Stimulated activated CD4-positive, alpha-beta T cell treated with anti-CD3 and anti-CD28 coated beads, Interleukin-4, amount 100 ng/mL, for 24 hours (primary cell): ENCODE results near the gene FUT6.
"Not testable (repeated sequence)": the region's sequence is repeated elsewhere in the genome, so short reads cannot be mapped to it uniquely, and the experiment has no call there.

Experiments
- DNase-seq: peaks from one replicate; pipeline ENCODE4 v3.0.0-alpha.2; 2020

Gene FUT6

DNA sequence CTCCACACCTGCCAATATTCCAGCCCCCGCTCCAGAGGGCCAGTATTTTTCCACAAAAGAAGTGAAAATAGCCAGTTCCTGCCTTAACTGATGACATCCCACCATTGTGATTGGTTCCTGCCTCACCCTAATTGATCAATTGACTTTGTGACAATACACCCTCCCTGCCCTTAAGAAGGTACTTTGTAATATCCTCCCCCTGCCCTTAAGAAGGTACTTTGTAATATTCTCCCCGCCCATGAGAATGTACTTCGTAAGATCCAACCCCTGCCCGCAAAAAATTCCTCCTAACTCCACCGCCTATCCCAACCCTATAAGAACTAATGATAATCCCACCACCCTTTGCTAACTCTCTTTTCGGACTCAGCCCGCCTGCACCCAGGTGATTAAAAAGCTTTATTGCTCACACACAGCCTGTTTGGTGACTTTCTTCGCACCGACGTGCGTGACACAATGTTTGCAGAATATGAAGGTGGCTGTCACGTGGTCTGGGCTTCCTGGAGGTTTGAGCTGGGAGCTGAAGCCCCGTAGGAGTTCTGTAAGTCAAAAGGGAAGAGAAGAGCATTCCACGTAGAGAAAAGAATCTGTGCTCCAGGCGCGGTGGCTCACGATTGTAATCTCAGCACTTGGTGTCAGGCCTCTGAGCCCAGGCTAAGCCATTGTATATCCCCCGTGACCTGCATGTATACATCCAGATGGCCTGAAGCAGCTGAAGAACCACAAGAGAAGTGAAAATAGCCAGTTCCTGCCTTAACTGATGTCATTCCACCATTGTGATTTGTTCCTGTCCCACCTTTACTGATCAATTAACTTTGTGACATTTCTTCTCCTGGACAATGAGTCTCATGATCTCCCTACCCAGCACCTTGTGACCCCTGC lies 17.9 kb upstream of the FUT6 start:
- DNase-seq = no peak

DNA sequence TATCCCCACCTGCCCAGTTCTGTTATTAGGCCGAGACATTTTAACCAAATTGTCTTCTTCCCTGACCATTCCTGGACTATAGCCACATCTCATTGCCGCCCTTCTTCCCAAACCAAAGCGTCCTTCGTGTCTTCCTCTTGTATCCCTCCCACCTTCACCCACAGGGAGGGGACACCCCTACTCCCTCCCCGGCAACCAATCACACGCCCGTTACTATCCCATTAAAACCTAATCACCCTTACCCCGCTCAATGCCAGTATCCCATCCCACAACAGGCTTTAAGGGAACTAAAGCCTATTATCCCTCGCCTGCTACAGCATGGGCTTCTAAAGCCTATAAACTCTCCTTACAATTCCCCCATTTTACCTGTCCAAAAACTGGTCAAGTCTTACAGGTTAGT lies 15.6 kb upstream of the FUT6 start:
- not testable (repeated sequence) for DNase-seq

DNA sequence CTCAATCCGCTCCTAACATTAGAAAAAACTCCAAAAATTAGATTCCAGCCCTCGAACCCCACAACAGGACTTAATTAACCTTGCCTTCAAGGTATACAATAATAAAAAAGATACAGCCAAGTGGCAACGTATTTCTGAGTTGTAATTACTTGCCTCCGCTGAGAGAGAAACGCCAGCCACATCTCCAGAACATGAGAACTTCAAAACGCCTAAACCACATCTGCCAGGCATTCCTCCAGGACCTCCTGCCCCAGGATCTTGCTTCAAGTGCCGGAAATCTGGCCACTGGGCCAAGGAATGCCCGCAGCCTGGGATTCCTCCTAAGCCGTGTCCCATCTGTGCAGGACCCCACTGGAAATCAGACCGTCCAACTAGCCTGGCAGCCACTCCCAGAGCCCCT lies 14.6 kb upstream of the FUT6 start:
- DNase-seq = not testable (repeated sequence)

DNA sequence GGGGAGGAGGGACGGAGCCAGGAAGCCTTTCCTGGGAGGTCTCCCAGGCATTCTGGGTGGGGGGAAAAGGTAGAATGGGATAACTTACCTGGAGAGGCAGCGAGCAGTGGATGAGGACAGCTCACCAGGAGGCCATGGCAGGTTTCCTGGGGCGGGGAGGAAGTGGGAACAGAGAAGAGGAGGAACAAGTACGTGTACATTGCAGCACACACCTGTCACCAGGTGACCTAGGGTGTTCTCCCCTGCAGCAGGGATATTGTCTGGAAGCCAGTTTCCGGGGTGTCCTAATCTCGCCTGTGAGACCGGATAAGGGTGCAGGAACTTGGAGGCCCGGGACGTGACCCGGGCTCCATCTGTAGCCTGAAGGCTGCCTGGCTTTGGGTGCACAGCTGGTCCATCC lies 11.8 kb upstream of the FUT6 start, which contains the start of gene FUT3:
Gene FUT3, minus strand, starts transcription at position 148 of the 400 bp plus-strand sequence.
- no peak for DNase-seq

DNA sequence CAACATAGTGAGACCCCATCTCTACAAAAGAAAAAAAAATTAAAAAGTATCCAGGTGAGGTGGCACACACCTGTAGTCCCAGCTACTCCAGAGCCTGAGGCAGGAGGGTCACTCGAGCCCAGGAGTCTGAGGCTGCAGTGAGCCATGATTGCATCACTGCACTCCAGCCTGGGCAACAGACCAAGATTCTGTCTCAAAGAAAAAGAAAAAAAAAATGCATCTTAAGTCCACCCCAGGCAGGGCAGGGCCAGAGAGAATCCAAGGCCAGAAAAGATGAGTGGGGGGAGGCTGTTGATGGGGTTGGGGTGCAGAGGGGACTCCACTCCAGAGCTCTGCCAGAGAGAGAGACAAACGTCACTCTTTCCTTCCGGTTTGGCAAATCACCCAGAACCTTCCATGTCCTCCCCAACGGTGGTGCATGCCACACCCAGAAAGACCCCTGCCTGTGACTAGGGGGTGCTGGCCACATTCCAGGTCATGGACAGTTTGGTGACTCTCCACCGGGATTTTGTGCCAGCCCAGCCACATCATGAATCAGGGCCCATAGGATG lies 11.3 kb upstream of the FUT6 start:
- no peak for DNase-seq

DNA sequence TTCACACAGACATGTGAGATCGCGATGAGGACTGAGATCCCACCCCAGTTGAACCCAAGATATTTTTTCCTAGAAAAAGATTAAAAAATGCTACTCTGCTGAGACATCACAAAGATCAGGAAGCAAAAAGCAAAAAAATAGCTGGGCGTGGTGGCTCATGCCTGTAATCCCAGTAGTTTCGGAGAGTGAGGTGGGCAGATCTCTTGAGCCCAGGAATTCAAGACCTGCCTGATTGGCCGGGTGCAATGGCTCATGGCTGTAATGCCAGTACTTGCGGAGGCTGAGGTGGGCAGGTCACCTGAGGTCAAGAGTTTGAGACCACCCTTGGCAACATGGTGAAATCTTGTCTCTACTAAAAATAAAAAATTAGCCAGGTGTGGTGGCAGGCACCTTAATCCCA lies 10.7 kb upstream of the FUT6 start:
- no peak for DNase-seq

DNA sequence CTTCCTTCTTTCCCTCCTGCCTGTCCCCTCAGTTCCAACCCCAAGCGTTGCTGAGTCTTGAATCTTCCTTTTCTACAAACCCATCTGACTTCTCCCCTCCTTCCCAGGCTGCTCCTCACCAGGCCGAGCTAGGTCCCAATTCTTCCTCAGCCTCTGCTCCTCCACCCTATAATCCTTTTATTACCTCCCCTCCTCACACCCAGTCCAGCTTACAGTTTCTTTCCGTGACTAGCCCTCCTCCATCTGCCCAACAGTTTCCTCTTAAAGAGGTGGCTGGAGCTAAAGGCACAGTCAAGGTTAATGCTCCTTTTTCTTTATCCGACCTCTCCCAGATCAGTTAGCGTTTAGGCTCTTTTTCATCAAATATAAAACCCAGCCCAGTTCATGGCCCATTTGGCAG lies 9.1 kb upstream of the FUT6 start:
- DNase-seq = not testable (repeated sequence)

DNA sequence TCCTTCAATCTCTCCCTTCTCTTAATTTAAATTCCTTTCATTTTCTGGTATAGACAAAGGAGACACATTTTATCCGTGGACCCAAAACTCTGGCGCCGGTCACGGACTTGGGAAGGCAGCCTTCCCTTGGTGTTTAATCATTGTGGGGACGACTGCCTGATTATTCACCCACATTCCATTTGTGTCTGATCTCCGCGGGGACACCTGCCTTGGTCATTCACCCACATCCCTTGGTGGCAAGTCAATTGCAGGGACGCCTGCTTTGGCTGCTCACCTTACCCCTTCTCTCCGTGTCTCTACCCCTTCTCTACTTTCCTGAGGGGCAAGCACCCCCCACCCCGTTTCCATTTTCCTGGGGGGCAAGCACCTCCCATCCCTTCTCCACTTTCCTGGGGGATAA lies 8.3 kb upstream of the FUT6 start:
- DNase-seq = not testable (repeated sequence)

DNA sequence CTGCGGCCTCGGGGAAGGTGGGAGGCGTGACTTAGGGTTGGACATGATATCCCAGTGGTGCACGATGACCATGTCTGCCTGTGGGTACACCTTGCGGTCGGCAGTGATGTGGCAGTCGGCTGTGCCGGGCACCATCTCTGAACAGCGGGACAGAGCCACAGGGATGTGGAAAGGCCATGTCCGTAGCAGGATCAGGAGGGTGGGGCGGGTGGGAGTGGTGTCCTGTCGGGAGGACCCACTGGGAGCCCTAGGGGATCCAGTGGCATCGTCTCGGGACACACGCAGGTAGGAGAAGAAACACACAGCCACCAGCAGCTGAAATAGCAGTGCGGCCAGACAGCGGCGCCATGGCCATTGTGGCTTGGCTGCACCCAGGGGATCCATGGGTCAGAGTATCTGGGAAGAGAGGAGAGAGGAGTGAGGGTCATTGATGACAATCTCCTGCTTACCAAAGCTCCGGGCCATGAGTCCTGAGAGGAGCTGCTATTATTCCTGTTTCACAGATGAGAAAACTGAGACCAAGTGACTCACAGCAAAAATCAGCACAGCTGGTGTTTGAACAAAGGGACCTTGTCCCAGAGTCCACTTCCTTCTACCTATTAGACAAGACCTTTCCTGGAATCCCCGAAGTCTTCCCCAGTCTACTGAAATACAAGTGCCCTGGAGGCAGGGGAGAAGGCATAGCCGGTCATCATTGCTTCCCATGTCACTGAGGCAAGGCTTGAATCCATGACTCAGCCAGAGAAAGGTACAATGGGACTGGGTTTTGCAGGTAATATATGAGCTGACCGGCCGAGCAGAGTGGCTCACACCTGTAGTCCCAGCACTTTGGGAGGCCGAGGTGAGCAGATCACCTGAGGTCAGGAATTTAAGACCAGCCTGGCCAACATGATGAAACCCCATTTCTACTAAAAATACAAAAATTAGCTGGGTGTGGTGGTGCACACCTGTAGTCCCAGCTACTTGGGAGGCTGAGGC lies 5.2 kb upstream of the FUT6 start:
- no peak for DNase-seq

DNA sequence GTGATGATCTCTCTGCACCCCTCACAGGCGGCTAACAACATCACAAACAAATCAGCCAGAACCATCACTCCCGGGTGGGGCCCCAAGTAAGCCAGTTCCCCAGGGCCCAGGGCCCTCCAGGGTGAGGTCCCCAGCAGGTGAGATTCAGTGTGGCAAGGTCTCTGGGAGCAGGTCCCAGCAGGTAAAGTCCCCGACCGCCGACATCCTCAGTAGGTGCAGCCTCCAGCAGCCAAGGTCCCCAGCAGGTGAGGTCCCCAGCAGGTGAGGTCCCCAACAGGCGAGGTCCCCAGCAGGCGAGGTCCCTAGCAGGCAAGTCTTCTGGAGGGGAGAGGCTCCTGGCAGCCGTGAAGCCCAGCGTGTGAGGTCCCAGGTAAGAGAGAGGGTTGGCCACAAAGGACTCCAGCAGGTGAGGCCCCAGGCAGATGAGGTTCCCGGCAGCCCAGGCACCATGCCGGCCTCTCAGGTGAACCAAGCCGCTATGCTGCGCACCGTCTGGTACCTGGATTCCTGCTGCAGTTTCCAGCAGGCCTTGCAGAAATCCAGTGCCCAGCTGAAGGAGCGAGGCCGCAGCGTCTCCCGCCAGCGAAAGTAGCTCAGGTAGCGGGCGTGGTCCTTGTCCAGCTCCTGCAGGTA lies 3.9 kb upstream of the FUT6 start:
- DNase-seq = no peak

DNA sequence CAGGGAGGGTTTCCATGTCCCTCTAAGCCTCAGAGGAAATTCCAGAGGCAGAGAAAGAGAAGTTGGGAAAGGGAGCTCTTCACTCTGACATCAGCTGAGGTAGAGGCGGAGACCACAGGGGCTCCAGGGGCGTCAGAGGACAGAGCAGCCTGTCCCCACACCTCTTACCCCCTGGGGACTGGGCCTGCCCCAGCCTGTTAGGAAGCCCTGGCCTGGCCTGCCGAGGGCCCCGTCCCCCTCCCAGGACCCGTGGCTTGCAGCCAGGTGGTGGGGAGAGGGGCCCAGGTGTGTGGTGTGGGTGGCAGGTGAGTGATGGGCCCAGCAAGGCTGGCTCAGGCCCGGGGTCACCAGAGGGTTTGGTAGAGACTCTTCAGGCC lies 2.2 kb upstream of the FUT6 start:
- not testable (repeated sequence) for DNase-seq

DNA sequence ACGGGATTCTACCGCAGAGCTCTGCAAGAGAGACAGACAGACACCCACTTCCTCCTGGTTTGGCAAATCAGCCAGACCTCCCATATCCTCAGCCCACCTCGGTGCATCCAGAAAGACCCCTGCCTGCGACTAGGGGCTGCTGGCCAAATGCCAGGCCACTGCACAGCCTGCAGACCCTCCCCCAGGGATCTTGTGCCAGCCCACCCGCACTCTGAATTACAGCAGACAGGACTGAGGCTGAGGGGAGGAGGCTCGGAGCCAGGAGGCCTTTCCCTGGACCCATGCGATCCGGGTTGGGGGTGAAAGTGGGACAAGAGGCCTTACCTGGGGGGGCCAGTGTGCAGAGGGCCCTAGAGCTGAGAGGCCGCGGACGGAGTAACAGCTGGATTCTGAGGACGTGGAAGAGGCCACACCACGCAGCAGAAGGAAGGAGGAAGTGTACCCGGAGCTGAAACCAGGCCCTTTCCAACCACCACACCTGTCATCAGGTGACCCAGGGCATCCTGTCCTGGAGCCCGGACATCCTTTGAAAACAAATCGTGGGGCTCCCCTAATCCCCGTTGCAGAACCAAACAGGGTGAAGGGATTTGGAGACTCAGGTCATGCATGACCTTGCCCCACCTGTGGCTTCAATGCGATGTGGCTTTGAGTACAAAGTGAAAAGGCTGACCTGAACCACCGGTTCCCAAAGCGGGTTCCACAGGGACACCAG lies 993 bp downstream of the FUT6 start:
- DNase-seq = no peak

DNA sequence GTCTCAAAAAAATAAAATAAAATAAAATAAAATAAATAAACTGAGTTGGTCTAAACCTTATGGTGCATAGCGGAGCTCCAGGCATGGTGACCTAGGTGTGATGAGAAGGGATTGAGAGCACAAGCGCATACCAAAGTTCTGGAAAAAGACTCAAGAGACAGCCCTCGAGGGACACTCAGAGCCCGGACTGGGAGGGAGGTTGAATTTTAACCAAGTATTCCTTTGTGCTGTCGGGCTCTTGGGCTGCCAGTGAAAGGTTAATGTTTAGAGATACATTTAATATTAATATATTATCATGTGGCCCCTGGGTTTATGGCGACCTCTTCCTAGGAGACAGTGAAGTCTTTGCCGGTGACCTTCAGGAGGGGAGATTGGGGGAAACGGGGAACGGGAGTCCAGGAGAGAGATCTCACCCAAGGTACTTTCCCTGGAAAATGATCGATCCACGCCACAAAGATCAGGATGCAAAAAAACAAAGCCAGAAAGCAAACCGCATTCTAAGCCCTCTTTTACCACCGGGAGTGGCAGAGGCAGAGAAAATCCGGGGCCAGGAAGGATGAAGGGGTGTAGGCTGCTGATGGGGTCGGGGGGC lies 1.6 kb downstream of the FUT6 start:
- DNase-seq = no peak

DNA sequence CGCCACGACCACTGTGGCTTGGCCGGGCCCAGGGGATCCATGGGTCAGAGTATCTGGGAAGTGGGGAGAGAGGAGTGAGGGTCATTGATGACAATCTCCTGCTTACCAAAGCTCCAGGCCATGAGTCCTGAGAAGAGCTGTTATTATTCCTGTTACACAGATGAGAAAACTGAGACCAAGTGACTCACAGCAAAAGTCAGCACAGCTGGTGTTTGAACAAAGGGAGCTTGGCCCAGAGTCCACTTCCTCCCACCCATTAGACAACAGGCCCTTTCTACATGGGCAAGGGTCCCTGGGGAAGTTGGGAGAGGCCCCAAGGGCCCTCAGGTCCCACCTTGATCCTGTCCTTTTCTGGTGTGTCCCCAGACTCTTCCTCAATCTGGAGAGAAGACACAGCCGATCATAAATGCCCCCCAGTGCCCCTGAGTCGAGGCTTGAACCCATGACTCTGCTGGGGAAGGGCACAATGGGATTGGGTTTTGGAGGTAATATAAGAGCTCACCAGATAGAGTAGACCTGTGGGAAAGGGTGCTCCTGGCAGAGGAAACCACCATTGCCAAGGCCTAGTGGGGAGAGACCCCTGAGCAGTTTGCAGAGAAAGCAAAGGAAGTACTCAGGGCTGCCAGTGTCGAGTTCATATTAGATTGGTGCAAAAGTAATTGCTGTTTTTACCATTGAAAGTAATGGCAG lies 6.8 kb downstream of the FUT6 start:
- no peak for DNase-seq

DNA sequence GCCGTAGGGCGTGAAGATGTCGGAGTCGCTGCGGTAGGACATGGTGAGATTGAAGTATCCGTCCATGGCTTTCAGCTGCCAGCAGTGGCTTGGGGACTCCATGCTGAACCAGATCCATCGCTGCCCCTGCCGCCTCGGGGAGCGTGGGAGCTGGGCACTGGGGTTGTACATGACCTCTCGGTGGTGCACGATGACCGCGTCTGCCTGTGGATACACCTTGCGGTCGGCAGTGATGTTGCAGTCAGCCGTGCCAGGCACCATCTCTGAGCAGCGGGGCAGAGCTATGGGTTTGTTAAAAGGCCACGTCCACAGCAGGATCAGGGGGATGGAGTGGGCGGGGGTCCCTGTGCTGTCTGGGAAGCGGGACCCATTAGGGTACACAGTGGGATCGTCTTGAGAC lies 7.4 kb downstream of the FUT6 start:
- DNase-seq = no peak

DNA sequence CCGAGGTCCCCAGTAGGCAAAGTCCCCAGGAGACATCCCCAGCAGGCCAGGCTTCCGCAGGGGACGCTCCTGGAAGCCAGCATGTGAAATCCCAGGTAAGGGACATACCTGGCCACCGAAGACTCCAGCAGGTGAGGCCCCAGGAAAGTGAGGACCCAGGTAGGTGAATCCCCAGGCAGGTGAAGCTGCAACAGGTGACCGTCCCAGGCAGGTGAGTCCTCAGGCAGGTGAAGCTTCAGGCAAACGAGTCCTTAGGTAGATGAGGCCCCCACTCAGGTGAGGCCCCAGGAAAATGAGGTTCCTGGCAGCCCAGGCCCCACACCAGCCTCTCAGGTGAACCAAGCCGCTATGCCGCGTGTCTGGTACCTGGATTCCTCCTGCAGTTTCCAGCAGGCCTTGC lies 8.3 kb downstream of the FUT6 start:
- no peak for DNase-seq

DNA sequence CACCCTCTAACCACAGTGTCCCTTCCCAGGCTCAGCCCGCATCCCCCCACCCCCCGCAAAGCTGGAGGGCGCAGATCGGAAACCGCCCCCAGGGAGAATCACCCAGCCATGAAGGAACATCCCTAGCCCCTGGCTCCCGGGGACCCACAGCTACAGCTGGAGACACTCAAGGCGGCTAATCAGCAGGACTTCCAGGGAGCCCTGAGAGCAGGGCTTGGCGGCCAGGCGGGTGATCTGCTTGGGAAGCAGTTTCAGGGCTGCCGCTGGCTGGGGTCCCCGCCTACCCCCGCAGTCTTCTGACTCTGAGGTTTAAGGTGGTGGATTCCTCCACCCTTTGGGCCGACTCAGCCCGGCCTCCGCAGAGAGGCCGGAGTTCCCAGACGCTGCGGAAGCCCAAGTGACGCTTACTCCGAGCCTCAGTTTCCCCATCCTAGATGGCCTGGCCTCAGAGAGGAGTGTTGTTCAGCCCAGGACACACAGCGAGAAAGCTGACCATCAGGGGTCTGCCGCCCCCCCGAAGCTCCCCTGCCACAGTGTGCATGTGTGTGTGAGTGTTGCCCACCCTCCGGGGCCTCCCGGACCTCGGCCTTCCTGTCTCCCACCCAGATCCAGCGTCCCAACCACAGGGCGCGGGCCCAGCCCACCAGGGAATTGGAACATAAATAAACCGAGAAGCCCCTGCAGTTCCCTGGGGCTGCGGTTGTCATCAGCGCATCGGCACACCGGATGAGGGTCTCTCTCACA lies 9.8 kb downstream of the FUT6 start:
- no peak for DNase-seq

DNA sequence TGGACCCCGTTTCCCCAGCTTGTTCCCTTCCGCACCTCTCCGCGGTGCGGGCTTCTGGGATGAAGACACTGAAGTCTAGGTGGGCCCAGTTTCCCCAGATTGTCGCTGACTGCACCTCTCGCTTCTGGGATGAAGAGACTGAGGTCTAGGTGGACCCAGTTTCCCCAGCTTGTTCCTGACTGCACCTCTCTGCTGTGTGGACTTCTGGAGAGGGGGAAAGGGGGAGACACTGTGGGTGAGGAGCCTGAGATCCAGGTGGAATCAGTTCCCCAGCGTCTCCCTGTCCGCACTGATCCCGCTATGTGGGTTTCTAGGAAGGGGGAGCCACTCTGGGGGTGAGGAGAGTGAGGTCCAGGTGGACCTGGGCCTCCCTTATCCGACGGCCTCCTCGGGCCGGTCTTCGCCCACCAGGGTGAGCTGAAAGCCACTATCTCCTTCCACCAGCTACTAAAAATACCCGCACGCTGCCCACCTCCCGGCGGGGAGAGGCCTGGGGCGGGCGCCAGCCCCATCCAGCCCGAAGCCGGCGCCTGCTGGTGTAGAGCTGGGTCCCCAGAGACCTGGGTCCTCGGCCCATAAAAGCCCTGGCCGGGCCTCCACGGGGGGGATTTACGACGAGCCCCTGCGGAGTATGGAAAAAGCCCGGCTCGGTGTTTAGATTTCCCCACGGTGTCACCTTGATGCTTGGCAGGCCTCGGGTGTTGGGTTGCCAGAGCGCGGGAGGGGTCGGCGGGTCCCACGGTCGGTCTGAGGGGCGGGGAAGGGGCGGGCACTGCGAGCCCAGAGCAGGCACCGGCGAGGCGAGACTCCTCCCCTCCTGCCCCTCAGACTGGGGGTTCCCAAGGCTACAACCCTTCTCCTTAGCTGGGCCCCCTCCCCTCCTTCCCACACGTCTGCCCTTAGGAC lies 10.6 kb downstream of the FUT6 start:
- peak; percentile 19 for DNase-seq

DNA sequence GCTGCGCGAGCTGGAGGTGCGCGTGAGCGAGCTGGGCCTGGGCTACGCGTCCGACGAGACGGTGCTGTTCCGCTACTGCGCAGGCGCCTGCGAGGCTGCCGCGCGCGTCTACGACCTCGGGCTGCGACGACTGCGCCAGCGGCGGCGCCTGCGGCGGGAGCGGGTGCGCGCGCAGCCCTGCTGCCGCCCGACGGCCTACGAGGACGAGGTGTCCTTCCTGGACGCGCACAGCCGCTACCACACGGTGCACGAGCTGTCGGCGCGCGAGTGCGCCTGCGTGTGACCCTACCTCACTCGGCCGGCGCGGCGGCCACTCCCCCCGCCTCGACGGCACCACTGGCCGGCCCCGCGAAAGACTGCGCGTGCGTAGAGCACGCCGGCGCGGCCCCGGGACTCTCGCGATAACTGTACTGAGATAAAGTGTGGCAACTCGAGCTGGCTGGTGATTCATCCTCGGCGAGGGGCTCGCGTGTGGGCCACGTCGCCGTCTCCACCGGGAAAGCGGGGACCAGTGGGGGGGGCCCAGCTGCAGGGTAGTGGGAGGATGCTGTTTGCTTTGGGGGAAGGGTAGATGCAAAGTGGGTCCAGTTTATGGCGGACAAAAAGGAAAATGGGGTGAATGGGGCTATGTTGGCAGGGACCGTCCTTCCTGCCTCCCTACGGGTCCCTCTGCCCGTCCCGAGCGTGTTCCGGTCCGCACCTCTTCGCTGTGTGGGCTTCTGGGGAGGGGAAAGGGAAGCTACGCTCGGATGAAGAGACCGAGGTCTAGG lies 11.4 kb downstream of the FUT6 start:
- DNase-seq = peak; percentile 94
